Measurements from ENCODE around the gene CSTF1.
"Not testable (repeated sequence)": the region's sequence is repeated elsewhere in the genome, so short reads cannot be mapped to it uniquely, and the experiment has no call there.

CSTF1 gene

DNA sequence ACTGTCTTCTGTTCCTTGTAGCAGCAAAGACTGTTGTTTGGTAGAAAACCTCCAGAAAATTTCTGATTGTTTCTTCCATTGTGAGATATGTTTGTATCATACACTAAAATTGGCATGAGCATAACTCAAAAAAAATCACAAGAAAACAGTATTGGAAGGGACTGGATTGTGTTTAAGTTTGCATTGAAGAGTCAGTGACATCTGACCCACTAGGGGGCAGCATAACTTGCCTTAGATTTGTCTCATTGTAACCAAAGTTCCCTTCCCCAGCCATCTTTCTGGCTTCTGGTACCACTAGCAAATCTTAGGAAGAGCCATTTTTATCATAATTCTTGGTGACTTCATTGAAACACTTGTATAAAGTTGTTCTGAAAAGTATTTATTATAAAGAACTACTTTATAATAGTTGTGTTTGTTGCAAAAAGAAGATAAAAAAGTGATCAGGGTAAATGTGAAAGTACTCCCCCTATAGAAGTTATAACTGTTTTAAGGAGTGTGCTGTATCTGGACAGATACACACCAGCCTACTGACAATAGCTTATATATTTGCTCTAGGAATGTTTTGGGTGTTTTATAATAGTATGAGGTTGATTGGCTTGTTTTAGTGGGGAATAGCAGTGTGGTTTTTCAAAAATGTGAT, 7.7 kb downstream of the CSTF1 start:
- no peak overlapping the region for H3K4me3 ChIP-seq (replicated peaks in 1 of 2; ENCODE audit: low read depth in 2 of 2, low read length in 2 of 2)
- TF ChIP-seq, protein P1, sequence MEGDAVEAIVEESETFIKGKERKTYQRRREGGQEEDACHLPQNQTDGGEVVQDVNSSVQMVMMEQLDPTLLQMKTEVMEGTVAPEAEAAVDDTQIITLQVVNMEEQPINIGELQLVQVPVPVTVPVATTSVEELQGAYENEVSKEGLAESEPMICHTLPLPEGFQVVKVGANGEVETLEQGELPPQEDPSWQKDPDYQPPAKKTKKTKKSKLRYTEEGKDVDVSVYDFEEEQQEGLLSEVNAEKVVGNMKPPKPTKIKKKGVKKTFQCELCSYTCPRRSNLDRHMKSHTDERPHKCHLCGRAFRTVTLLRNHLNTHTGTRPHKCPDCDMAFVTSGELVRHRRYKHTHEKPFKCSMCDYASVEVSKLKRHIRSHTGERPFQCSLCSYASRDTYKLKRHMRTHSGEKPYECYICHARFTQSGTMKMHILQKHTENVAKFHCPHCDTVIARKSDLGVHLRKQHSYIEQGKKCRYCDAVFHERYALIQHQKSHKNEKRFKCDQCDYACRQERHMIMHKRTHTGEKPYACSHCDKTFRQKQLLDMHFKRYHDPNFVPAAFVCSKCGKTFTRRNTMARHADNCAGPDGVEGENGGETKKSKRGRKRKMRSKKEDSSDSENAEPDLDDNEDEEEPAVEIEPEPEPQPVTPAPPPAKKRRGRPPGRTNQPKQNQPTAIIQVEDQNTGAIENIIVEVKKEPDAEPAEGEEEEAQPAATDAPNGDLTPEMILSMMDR (IDR thresholded peaks at IDR 0.05; ENCODE audit: low read depth, low read length) = peak; percentile 77
- peak; percentile 89 to 91 for DNase-seq (ENCODE audit: low read depth in 2 of 2)

DNA sequence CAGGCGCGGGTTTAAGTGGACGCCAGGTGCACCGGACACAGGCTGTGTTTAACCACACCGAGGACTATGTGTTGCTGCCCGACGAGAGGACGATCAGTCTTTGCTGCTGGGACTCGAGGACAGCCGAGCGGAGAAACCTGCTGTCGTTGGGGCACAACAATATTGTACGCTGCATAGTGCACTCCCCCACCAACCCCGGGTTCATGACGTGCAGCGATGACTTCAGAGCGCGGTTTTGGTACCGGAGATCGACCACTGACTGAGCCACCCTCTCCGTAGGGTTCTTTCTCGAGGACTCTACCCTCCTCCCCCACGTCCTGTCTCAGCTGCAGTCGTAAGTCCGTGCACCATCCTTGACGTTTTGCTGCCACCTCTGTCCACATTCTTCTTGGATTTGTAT, 11.0 kb downstream of the CSTF1 start:
- TF ChIP-seq, protein P1 (IDR thresholded peaks at IDR 0.05; ENCODE audit: low read depth, low read length) = no peak
- DNase-seq (ENCODE audit: low read depth in 2 of 2) = no peak
- H3K4me3 ChIP-seq (replicated peaks in 1 of 2; ENCODE audit: low read depth in 2 of 2, low read length in 2 of 2) = no peak overlapping the region

DNA sequence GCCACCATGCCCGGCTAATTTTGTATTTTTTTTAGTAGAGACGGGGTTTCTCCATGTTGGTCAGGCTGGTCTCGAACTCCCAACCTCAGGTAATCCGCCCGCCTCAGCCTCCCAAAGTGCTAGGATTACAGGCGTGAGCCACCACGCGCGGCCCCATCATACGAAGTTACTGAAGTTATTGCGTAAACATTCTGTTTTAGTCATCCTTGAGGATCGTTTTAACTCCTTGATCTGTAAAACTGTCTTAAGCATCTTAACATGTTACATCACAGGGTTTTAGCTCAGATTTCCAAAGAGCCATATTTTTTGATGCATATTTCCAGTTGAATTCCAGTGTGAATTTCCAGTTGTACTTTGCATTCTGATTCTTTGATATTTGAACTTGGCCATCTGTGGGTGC, 12.9 kb downstream of the CSTF1 start:
- H3K4me3 ChIP-seq (replicated peaks in 1 of 2; ENCODE audit: low read depth in 2 of 2, low read length in 2 of 2); DNase-seq (ENCODE audit: low read depth in 2 of 2): not testable (repeated sequence)

DNA sequence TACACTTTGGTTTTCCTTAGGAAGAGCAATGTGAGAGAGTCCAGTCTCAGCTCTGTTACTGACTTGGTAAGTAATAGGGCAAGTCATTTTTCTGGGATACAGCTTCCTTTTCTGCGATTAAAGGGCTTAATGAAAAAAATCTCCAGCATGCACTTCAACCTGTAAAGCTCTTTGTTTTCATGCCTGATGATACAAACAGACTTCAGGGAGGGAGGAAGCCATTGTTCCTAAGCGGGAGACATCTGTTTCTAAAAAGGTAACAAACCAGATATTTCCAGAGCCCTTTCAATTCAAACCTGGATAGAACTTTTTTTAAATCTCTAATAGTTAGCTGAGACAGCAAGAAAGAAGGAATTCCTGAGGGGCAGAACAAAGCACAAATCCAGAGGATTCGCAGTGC, 14.5 kb downstream of the CSTF1 start:
- TF ChIP-seq, protein P1 (IDR thresholded peaks at IDR 0.05; ENCODE audit: low read depth, low read length) = no peak
- no peak for DNase-seq (ENCODE audit: low read depth in 2 of 2)
- no peak overlapping the region for H3K4me3 ChIP-seq (replicated peaks in 1 of 2; ENCODE audit: low read depth in 2 of 2, low read length in 2 of 2)

DNA sequence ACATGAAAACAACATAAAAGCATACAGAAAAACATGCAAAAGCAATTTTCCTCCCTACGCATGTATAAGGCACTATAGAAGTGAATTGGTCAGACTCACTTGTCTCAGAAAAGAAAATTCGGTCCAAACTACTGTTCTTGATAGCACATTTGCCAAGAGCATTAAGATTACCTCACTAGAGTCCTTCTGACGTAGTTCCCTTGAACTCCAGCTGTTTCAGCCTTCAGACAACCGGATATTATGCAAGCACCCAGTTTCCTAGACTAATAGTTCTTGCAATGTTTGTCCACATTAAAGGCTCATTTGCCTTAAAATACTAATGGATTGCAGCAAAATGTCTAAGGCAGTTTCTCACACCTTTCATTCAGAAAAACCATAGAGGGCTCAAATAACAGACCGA, 17.1 kb downstream of the CSTF1 start:
- H3K4me3 ChIP-seq (replicated peaks in 1 of 2; ENCODE audit: low read depth in 2 of 2, low read length in 2 of 2) = no peak overlapping the region
- DNase-seq (ENCODE audit: low read depth in 2 of 2) = peak; percentile 90 to 96
- TF ChIP-seq, protein P1 (IDR thresholded peaks at IDR 0.05; ENCODE audit: low read depth, low read length) = no peak

DNA sequence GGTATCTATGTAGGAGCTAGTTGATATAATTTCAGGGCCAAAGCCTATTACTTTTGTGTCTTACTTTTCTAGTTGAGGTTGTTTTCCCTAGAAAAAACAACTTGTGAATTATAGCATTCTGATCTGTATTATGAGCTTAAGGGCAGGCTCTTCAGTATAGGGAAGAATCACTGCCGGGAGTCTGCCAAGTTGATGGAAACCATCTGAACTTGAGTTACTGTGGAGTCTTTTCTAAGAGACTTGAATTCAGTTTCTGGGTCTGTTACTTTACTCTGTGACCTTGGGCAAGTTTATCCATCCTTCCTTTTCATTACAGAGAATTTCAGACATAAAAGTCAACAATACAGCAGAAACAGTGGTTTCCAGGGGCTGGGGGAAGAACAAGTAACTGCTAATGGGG, 17.5 kb downstream of the CSTF1 start:
- TF ChIP-seq, protein P1 (IDR thresholded peaks at IDR 0.05; ENCODE audit: low read depth, low read length) = no peak
- DNase-seq (ENCODE audit: low read depth in 2 of 2) = peak in 1 of 2 donors; percentile 35
- no peak overlapping the region for H3K4me3 ChIP-seq (replicated peaks in 1 of 2; ENCODE audit: low read depth in 2 of 2, low read length in 2 of 2)

DNA sequence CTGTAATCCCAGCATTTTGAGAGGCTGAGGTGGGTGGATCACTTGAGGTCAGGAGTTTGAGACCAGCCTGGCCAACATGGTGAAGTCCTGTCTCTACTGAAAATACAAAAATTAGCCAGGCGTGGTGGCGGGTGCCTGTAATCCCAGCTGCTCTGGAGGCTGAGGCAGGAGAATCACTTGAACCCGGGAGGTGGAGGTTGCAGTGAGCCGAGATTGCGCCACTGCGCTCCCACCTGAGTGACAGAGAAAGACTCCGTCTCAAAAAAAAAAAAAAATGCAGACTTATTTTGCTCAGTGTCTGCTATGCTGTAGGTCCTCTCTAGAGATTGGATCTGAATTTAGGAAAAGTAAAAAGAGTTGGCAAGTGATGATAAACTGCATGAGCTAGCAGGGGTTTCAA, 18.8 kb downstream of the CSTF1 start:
- not testable (repeated sequence) for DNase-seq (ENCODE audit: low read depth in 2 of 2); H3K4me3 ChIP-seq (replicated peaks in 1 of 2; ENCODE audit: low read depth in 2 of 2, low read length in 2 of 2)

DNA sequence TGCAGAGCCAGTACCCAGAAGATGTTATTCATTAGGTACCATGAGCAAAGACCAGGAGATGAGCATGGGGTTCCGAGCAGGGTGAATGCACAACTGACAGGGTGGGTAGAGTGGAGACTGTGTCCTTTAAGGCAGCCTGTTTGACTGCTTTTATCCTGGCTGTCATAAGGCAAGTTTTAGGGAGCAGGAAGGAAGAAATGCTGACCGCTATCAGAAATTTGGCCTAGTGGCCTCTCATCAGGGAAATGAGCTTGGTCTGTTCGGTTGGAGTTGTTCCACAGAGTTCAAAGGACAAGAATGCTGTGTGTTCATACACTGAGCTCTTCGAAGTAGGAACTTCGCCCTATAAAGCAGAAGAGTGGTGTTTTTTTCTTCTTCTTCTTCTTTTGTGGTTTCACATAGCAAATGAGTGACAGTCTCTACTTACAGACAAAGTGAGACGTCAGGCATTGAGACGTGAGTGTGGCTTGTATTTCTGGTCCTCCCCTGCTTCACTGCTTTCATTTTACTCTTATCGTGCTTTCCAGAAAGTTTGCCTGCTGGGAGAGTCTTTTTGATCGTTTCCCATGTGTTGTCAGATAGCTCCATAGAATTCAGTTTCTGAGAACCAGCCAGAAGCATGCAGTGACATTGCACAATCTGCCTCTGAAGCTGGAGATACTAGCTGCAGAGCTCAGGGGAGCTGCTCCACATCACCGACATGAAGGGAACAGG, 19.5 kb downstream of the CSTF1 start, which contains the start of gene CASS4:
Gene CASS4, plus strand, starts transcription at position 502 of the 714 bp plus-strand sequence. Its CDS starts 199 bp downstream, at position 701.
- H3K4me3 ChIP-seq (replicated peaks in 1 of 2; ENCODE audit: low read depth in 2 of 2, low read length in 2 of 2) = peak within 1 kb of the TSS; percentile 10 to 27
- TF ChIP-seq, protein P1 (IDR thresholded peaks at IDR 0.05; ENCODE audit: low read depth, low read length) = no peak
- DNase-seq (ENCODE audit: low read depth in 2 of 2) = peak; percentile 72 to 95

Measured in cardiac fibroblast (primary cell).